ENCODE measurements around the gene VOPP1.
A peak's percentile ranks its signal among the peaks of the same experiment; 100 is the strongest.
"Not testable (repeated sequence)": the region's sequence is repeated elsewhere in the genome, so short reads cannot be mapped to it uniquely, and the experiment has no call there.

VOPP1 gene

GRCh38 chr7:55510621-55511020 is 61.7 kb downstream of the VOPP1 start:
- peak overlapping the region; percentile 82 for H3K27ac Mint-ChIP-seq
- ATAC-seq (replicated peaks): no peak
- H3K4me3 Mint-ChIP-seq: no peak overlapping the region
- peaks cover 53 to 72% of the 10 kb centered on the region in 2 donors for H3K36me3 Mint-ChIP-seq
- peaks cover 56 to 92% of the 10 kb centered on the region in 2 donors for H3K4me1 Mint-ChIP-seq
- DNase-seq: no peak
- H3K27me3 Mint-ChIP-seq: no peaks in the 10 kb centered on the region
- H3K9me3 Mint-ChIP-seq: no peaks in the 10 kb centered on the region

GRCh38 chr7:55510206-55510605 is 62.1 kb downstream of the VOPP1 start:
- H3K27ac Mint-ChIP-seq: peak overlapping the region; percentile 56
- ATAC-seq (replicated peaks); H3K4me3 Mint-ChIP-seq; DNase-seq; H3K9me3 Mint-ChIP-seq; H3K27me3 Mint-ChIP-seq: not testable (repeated sequence)
- peaks cover 52 to 71% of the 10 kb centered on the region in 2 donors for H3K36me3 Mint-ChIP-seq
- peaks cover 55 to 92% of the 10 kb centered on the region in 2 donors for H3K4me1 Mint-ChIP-seq

- Mint-ChIP-seq H3K27me3 (no peaks in the 10 kb centered on the region), H3K4me3 (peak overlapping the region in 1 of 2 donors; percentile 21), H3K36me3 (peaks cover 57 to 73% of the 10 kb centered on the region in 2 donors), H3K27ac (peak overlapping the region; percentile 56), H3K4me1 (peaks cover 56 to 92% of the 10 kb centered on the region in 2 donors), H3K9me3 (no peaks in the 10 kb centered on the region)
- ATAC-seq (replicated peaks) (peak; percentile 20 to 24), DNase-seq (no peak)
Measured at GRCh38 chr7:55509322-55509721, 63.0 kb downstream of the VOPP1 start.

- no peaks in the 10 kb centered on the region for H3K9me3 Mint-ChIP-seq
- H3K27ac Mint-ChIP-seq: no peak overlapping the region
- H3K4me3 Mint-ChIP-seq: no peak overlapping the region
- peaks cover 52 to 89% of the 10 kb centered on the region in 2 donors for H3K4me1 Mint-ChIP-seq
- H3K36me3 Mint-ChIP-seq: peaks cover 52 to 71% of the 10 kb centered on the region in 2 donors
- ATAC-seq (replicated peaks): peak; percentile 69 to 73
- H3K27me3 Mint-ChIP-seq: no peaks in the 10 kb centered on the region
- no peak for DNase-seq
Measured at GRCh38 chr7:55508221-55509011, 63.9 kb downstream of the VOPP1 start.

- no peaks in the 10 kb centered on the region for H3K27me3 Mint-ChIP-seq
- peak overlapping the region; percentile 39 for H3K27ac Mint-ChIP-seq
- DNase-seq: no peak
- no peak for ATAC-seq (replicated peaks)
- no peaks in the 10 kb centered on the region for H3K9me3 Mint-ChIP-seq
- H3K4me1 Mint-ChIP-seq: peaks cover 50 to 82% of the 10 kb centered on the region in 2 donors
- H3K4me3 Mint-ChIP-seq: no peak overlapping the region
- H3K36me3 Mint-ChIP-seq: peaks cover 52 to 69% of the 10 kb centered on the region in 2 donors
Measured at GRCh38 chr7:55507743-55508142, 64.6 kb downstream of the VOPP1 start.

- no peak for DNase-seq
- Mint-ChIP-seq H3K4me1 (peaks cover 41 to 60% of the 10 kb centered on the region in 2 donors), H3K27me3 (no peaks in the 10 kb centered on the region), H3K9me3 (no peaks in the 10 kb centered on the region), H3K4me3 (peak overlapping the region in 1 of 2 donors; percentile 33), H3K27ac (peak overlapping the region; percentile 95), H3K36me3 (peaks cover 32 to 66% of the 10 kb centered on the region in 2 donors)
- ATAC-seq (replicated peaks): no peak
Measured at GRCh38 chr7:55504967-55505658, 67.2 kb downstream of the VOPP1 start.

- ATAC-seq (replicated peaks) (peak in 1 of 2 donors; percentile 19), DNase-seq (no peak)
- Mint-ChIP-seq H3K36me3 (peaks cover 34 to 68% of the 10 kb centered on the region in 2 donors), H3K27ac (peak overlapping the region; percentile 95), H3K27me3 (no peaks in the 10 kb centered on the region), H3K4me3 (no peak overlapping the region), H3K4me1 (peaks cover 40 to 60% of the 10 kb centered on the region in 2 donors), H3K9me3 (no peaks in the 10 kb centered on the region)
Measured at GRCh38 chr7:55504093-55504859, 68.0 kb downstream of the VOPP1 start.

- peak overlapping the region; percentile 70 for H3K27ac Mint-ChIP-seq
- H3K4me3 Mint-ChIP-seq: no peak overlapping the region
- H3K4me1 Mint-ChIP-seq: peaks cover 41 to 55% of the 10 kb centered on the region in 2 donors
- H3K36me3 Mint-ChIP-seq: peaks cover 43 to 72% of the 10 kb centered on the region in 2 donors
- ATAC-seq (replicated peaks) (no peak), DNase-seq (no peak)
- no peaks in the 10 kb centered on the region for H3K27me3 Mint-ChIP-seq
- H3K9me3 Mint-ChIP-seq: no peaks in the 10 kb centered on the region
Measured at GRCh38 chr7:55502858-55503440, 69.4 kb downstream of the VOPP1 start.

GRCh38 chr7:55502124-55502857 is 70.0 kb downstream of the VOPP1 start:
- H3K27ac Mint-ChIP-seq: peak overlapping the region; percentile 14
- peaks cover 42 to 69% of the 10 kb centered on the region in 2 donors for H3K36me3 Mint-ChIP-seq
- ATAC-seq (replicated peaks): no peak
- peaks cover 38 to 48% of the 10 kb centered on the region in 2 donors for H3K4me1 Mint-ChIP-seq
- H3K4me3 Mint-ChIP-seq: no peak overlapping the region
- no peak for DNase-seq
- H3K27me3 Mint-ChIP-seq: no peaks in the 10 kb centered on the region
- H3K9me3 Mint-ChIP-seq: no peaks in the 10 kb centered on the region

GRCh38 chr7:55501611-55502010 is 70.7 kb downstream of the VOPP1 start:
- H3K36me3 Mint-ChIP-seq: peaks cover 47 to 70% of the 10 kb centered on the region in 2 donors

GRCh38 chr7:55500117-55500756 is 72.1 kb downstream of the VOPP1 start:
- no peak for ATAC-seq (replicated peaks)
- Mint-ChIP-seq H3K9me3 (no peaks in the 10 kb centered on the region), H3K27me3 (no peaks in the 10 kb centered on the region), H3K4me3 (no peak overlapping the region), H3K27ac (no peak overlapping the region), H3K4me1 (peaks cover 34 to 44% of the 10 kb centered on the region in 2 donors), H3K36me3 (peaks cover 55 to 76% of the 10 kb centered on the region in 2 donors)
- no peak for DNase-seq

More at GRCh38 chr7:55501611-55502010, 70.7 kb downstream of the VOPP1 start:
- ATAC-seq (replicated peaks): no peak
- Mint-ChIP-seq H3K27me3 (no peaks in the 10 kb centered on the region), H3K4me1 (peaks cover 38 to 42% of the 10 kb centered on the region in 2 donors), H3K27ac (peak overlapping the region; percentile 48), H3K4me3 (no peak overlapping the region), H3K9me3 (no peaks in the 10 kb centered on the region)
- no peak for DNase-seq

- Mint-ChIP-seq H3K4me1 (peaks cover 28 to 39% of the 10 kb centered on the region in 2 donors), H3K36me3 (peaks cover 50 to 74% of the 10 kb centered on the region in 2 donors), H3K27ac (no peak overlapping the region), H3K9me3 (no peaks in the 10 kb centered on the region), H3K4me3 (no peak overlapping the region), H3K27me3 (no peaks in the 10 kb centered on the region)
- DNase-seq: no peak
- ATAC-seq (replicated peaks): no peak
Measured at GRCh38 chr7:55499591-55499990, 72.7 kb downstream of the VOPP1 start.

GRCh38 chr7:55498770-55499169 is 73.5 kb downstream of the VOPP1 start:
- Mint-ChIP-seq H3K36me3 (peaks cover 47 to 72% of the 10 kb centered on the region in 2 donors), H3K27ac (peak overlapping the region; percentile 69), H3K4me1 (peaks cover 24 to 31% of the 10 kb centered on the region in 2 donors), H3K4me3 (no peak overlapping the region), H3K27me3 (no peaks in the 10 kb centered on the region), H3K9me3 (no peaks in the 10 kb centered on the region)
- ATAC-seq (replicated peaks) (no peak), DNase-seq (no peak)
